H9 (cell line): ENCODE data around the gene PPP1CC. TPM values are rescaled to one million over a fixed set of nuclear protein-coding genes. Genes with fewer than 3 reads are reported as not detected.

Experiments used
- DNase-seq: peaks from one replicate; pipeline ENCODE4 v3.0.0-alpha.2; 2017
- H2AFZ ChIP-seq: one replicate; pipeline ENCODE4 v1.6.1; 2013; ENCODE audit warnings: mild to moderate bottlenecking, low read length, control low read depth, moderate library complexity
- H2AK5ac ChIP-seq: 2 replicates; pipeline ENCODE4 v1.6.1; 2013; ENCODE audit warnings: low read length, control low read depth, mixed read lengths; ENCODE audit not compliant: insufficient read length
- H2BK120ac ChIP-seq: one replicate; pipeline ENCODE4 v1.6.1; 2013; ENCODE audit warnings: low read depth, mild to moderate bottlenecking, low read length, control low read depth, inconsistent platforms; ENCODE audit not compliant: poor library complexity, severe bottlenecking
- H2BK12ac ChIP-seq: 2 replicates; pipeline ENCODE4 v1.6.1; 2013; ENCODE audit warnings: low read length, control low read depth, mixed read lengths, low read depth; ENCODE audit not compliant: insufficient read length
- H2BK15ac ChIP-seq: 2 replicates; pipeline ENCODE4 v1.6.1; 2013; ENCODE audit warnings: low read depth, low read length, control low read depth
- H2BK20ac ChIP-seq: one replicate; pipeline ENCODE4 v1.6.1; 2013; ENCODE audit warnings: low read depth, mild to moderate bottlenecking, low read length, control low read depth, inconsistent platforms; ENCODE audit not compliant: poor library complexity, severe bottlenecking
- H2BK5ac ChIP-seq: 2 replicates; pipeline ENCODE4 v1.6.1; 2013; ENCODE audit warnings: low read length, control low read depth, mixed read lengths; ENCODE audit not compliant: insufficient read length
- H3K14ac ChIP-seq: 2 replicates; pipeline ENCODE4 v1.6.1; 2013; ENCODE audit warnings: low read length, control low read depth; ENCODE audit not compliant: insufficient read depth
- H3K18ac ChIP-seq: 2 replicates; pipeline ENCODE4 v1.6.1; 2013; ENCODE audit warnings: low read depth, mild to moderate bottlenecking, mixed read lengths, low read length, control low read depth; ENCODE audit not compliant: insufficient read length
- H3K23ac ChIP-seq: 2 replicates; pipeline ENCODE4 v1.6.1; 2013; ENCODE audit warnings: low read length, control low read depth, mixed read lengths, low read depth; ENCODE audit not compliant: insufficient read length
- H3K23me2 ChIP-seq: 2 replicates; pipeline ENCODE4 v1.6.1; 2013; ENCODE audit warnings: low read depth, mild to moderate bottlenecking, mixed read lengths, low read length, control low read depth; ENCODE audit not compliant: insufficient read length, poor library complexity, severe bottlenecking
- H3K27ac ChIP-seq: 2 replicates; pipeline ENCODE4 v1.5.1; 2013; ENCODE audit warnings: low read length, control low read depth, mixed read lengths, low read depth; ENCODE audit not compliant: insufficient read length
- H3K27me3 ChIP-seq: 2 replicates; pipeline ENCODE4 v1.6.1; 2013; ENCODE audit warnings: low read length, control low read depth, inconsistent platforms; ENCODE audit not compliant: insufficient read depth
- H3K4ac ChIP-seq: 2 replicates; pipeline ENCODE4 v1.6.1; 2013; ENCODE audit warnings: low read depth, mild to moderate bottlenecking, control low read depth, inconsistent platforms, low read length, moderate library complexity
- H3K4me1 ChIP-seq: 2 replicates; pipeline ENCODE4 v1.6.1; 2013; ENCODE audit warnings: low read length, control low read depth, inconsistent platforms; ENCODE audit not compliant: insufficient read depth
- H3K4me2 ChIP-seq: 2 replicates; pipeline ENCODE4 v1.6.1; 2013; ENCODE audit warnings: low read length, control low read depth, mixed read lengths; ENCODE audit not compliant: insufficient read length, insufficient read depth
- H3K56ac ChIP-seq: 2 replicates; pipeline ENCODE4 v1.6.1; 2013; ENCODE audit warnings: low read depth, mild to moderate bottlenecking, mixed read lengths, low read length, control low read depth; ENCODE audit not compliant: insufficient read length
- H3K79me1 ChIP-seq: 2 replicates; pipeline ENCODE4 v1.6.1; 2013; ENCODE audit warnings: low read depth, mild to moderate bottlenecking, moderate library complexity, low read length, control low read depth, inconsistent platforms; ENCODE audit not compliant: insufficient read depth, poor library complexity, severe bottlenecking
- H3K79me2 ChIP-seq: 2 replicates; pipeline ENCODE4 v1.6.1; 2013; ENCODE audit warnings: low read length, control low read depth, inconsistent platforms; ENCODE audit not compliant: insufficient read depth
- H3K9ac ChIP-seq: 2 replicates; pipeline ENCODE4 v1.6.1; 2013; ENCODE audit warnings: low read length, control low read depth, mixed read lengths; ENCODE audit not compliant: insufficient read length; ENCODE audit errors: extremely low read depth
- H3K9me3 ChIP-seq: one replicate; pipeline ENCODE4 v1.6.1; 2013; ENCODE audit warnings: low read depth, low read length, inconsistent platforms; ENCODE audit not compliant: control insufficient read depth
- H3T11ph ChIP-seq: one replicate; pipeline ENCODE4 v1.6.1; 2013; ENCODE audit warnings: mild to moderate bottlenecking, low read length, control low read depth, inconsistent platforms
- H4K20me1 ChIP-seq: one replicate; pipeline ENCODE4 v1.6.1; 2013; ENCODE audit not compliant: control insufficient read depth, insufficient read length, insufficient read depth
- H4K5ac ChIP-seq: 2 replicates; pipeline ENCODE4 v1.6.1; 2013; ENCODE audit warnings: low read depth, mild to moderate bottlenecking, mixed read lengths, low read length, control low read depth; ENCODE audit not compliant: insufficient read length
- H4K8ac ChIP-seq: replicated peaks from 2 replicates; pipeline ENCODE4 v1.6.1; 2013; ENCODE audit warnings: low read length, control low read depth, mixed read lengths, low read depth; ENCODE audit not compliant: insufficient read length
- H4K91ac ChIP-seq: 2 replicates; pipeline ENCODE4 v1.6.1; 2013; ENCODE audit warnings: low read depth, mild to moderate bottlenecking, moderate library complexity, mixed read lengths, low read length, control low read depth; ENCODE audit not compliant: insufficient read length
- H3K27ac Mint-ChIP-seq, 3 experiments: 2 replicates in 2 of 3; 3 replicates in 1 of 3; pipeline ENCODE4 v1.8.0; 2020 to 2021; ENCODE audit warnings: mixed read lengths in 3 of 3, mild to moderate bottlenecking in 1 of 3, moderate library complexity in 1 of 3
- H3K27me3 Mint-ChIP-seq: 2 replicates; pipeline ENCODE4 v1.8.0; 2021; ENCODE audit warnings: low read depth, mild to moderate bottlenecking, moderate library complexity, mixed read lengths
- H3K36me3 Mint-ChIP-seq, 3 experiments: 2 replicates in 2 of 3; 3 replicates in 1 of 3; pipeline ENCODE4 v1.8.0; 2020 to 2021; ENCODE audit warnings: low read depth in 3 of 3, mixed read lengths in 3 of 3; ENCODE audit not compliant: insufficient read depth in 1 of 3
- H3K4me1 Mint-ChIP-seq, 2 experiments: 2 replicates each; pipeline ENCODE4 v1.8.0; 2020; ENCODE audit warnings: mixed read lengths in 2 of 2
- H3K4me3 Mint-ChIP-seq, 2 experiments: 2 replicates in 1 of 2; 3 replicates in 1 of 2; pipeline ENCODE4 v1.8.0; 2020 to 2021; ENCODE audit warnings: mild to moderate bottlenecking in 2 of 2, mixed read lengths in 2 of 2, moderate library complexity in 1 of 2
- H3K9me3 Mint-ChIP-seq, 2 experiments: 2 replicates in 1 of 2; 3 replicates in 1 of 2; pipeline ENCODE4 v1.8.0; 2020; ENCODE audit warnings: mild to moderate bottlenecking in 2 of 2, mixed read lengths in 2 of 2, moderate library complexity in 1 of 2
- WGBS: extraction: QIAGEN DNeasy Blood & Tissue Kit; methylation state at CpG from one replicate; pipeline ENCODE4 v1.1.7; 2013; ENCODE audit warnings: missing lambda C conversion rate, low lambda C conversion rate, mixed read lengths; ENCODE audit not compliant: insufficient read length; ENCODE audit errors: extremely low coverage; 5-methylcytosine and 5-hydroxymethylcytosine counted together
- total RNA-seq: library from RNA; stranded (reverse); gene quantifications from 2 replicates; pipeline ENCODE4 v1.2.1, GENCODE V29; 2021
- TF ChIP-seq, protein P1 (sequence below): fragments of 200-600 bp; sonication (generic); conservative IDR thresholded peaks from 3 replicates; pipeline ENCODE4 v1.8.0; 2021; ENCODE audit warnings: antibody characterized with exemption, mild to moderate bottlenecking

Gene PPP1CC
- total RNA-seq, 1 experiment from 2014 or later, result 286 TPM

DNA sequence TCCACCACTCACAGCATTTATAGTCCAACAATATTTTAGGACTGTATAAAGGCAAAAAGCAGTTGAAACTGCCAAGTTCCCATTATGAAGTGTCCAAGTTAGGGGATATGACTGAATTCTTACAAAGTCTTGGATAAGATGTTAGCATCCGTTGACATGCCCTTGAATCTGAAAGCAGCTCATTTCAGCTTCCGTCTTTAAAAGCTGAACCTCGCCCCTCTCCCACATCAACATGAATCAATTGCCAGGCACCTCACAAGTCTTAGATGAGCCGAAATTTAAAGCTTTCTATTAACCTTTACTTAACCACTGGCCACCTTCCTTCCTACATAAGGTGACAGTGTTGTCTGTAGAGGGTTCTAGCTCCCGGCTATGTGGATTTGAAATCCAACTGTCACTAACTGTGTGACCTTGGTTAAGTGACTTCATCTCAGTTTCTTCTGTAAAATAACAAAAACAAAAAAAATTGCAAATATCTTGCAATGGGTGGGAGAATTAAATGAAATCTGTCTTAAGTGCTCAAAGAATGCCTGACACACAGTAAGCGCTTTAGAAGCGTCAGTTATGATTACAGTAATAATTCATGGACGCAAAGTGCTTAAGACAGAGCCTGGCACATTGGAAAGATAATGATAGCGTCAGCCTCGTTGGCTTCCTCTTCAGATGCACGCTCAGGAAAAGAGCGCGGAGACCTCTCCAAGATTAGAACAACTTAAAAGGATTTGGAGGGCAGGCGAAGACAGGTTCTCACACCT is 1.2 kb downstream of the PPP1CC start:
- Histone ChIP-seq H2BK5ac (no peak overlapping the region), H3K23me2 (peaks cover 24% of the 10 kb centered on the region), H2BK12ac (no peak overlapping the region), H3K4ac (no peak overlapping the region), H3K4me1 (peaks cover 5% of the 10 kb centered on the region; the same call in 1 of the 2 replicates), H3K27me3 (no peaks in the 10 kb centered on the region), H3K18ac (no peak overlapping the region), H2BK15ac (no peak overlapping the region), H3K23ac (peak overlapping the region; percentile 19), H3K4me2 (peak overlapping the region; percentile 91), H3K14ac (0 out of 2 replicates have a peak overlapping the region, but pooled peaks have one; percentile 63), H3T11ph (no peak overlapping the region), H3K9me3 (no peaks in the 10 kb centered on the region), H4K91ac (no peak overlapping the region), H3K9ac (peak overlapping the region; percentile 99), H2AFZ (no peak overlapping the region), H3K27ac (no peak overlapping the region), H4K5ac (no peak overlapping the region), H2BK20ac (no peak overlapping the region), H4K8ac (no peak overlapping the region), H2AK5ac (no peak overlapping the region), H3K56ac (no peak overlapping the region), H4K20me1 (no peaks in the 10 kb centered on the region), H3K79me2 (peaks cover 51% of the 10 kb centered on the region), H2BK120ac (no peak overlapping the region), H3K79me1 (no peaks in the 10 kb centered on the region)
- Mint-ChIP-seq H3K27ac (peak overlapping the region; percentile 14 to 96 (median 93); a peak in 6 of 7 replicates), H3K4me1 (peaks cover 44 to 47% of the 10 kb centered on the region in 2 experiments), H3K36me3 (peaks cover 14 to 29% (median 27%) of the 10 kb centered on the region in 3 experiments; a peak in 6 of 7 replicates), H3K4me3 (peak overlapping the region; percentile 97 to 99), H3K9me3 (peaks cover 0 to 2% of the 10 kb centered on the region in 2 experiments; a peak in 1 of 5 replicates), H3K27me3 (no peaks in the 10 kb centered on the region)
- TF ChIP-seq, protein P1, sequence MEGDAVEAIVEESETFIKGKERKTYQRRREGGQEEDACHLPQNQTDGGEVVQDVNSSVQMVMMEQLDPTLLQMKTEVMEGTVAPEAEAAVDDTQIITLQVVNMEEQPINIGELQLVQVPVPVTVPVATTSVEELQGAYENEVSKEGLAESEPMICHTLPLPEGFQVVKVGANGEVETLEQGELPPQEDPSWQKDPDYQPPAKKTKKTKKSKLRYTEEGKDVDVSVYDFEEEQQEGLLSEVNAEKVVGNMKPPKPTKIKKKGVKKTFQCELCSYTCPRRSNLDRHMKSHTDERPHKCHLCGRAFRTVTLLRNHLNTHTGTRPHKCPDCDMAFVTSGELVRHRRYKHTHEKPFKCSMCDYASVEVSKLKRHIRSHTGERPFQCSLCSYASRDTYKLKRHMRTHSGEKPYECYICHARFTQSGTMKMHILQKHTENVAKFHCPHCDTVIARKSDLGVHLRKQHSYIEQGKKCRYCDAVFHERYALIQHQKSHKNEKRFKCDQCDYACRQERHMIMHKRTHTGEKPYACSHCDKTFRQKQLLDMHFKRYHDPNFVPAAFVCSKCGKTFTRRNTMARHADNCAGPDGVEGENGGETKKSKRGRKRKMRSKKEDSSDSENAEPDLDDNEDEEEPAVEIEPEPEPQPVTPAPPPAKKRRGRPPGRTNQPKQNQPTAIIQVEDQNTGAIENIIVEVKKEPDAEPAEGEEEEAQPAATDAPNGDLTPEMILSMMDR, result no peak
- DNase-seq, result no peak
- WGBS, result no CpG with 5 or more reads among the region's 14 CpGs
